Hematopoietic multipotent progenitor cell treated with erythropoietin and hydrocortisone succinate and interleukin-3 and kit ligand, for 15 days (in vitro differentiated cells): ENCODE results near the gene TTC32.
A peak's percentile ranks its signal among the peaks of the same experiment; 100 is the strongest.
"Not testable (repeated sequence)": the region's sequence is repeated elsewhere in the genome, so short reads cannot be mapped to it uniquely, and the experiment has no call there.

Experiments
- DNase-seq: peaks from one replicate; pipeline ENCODE4 v3.0.0-alpha.2; 2015; ENCODE audit warnings: low spot score

TTC32 gene

DNA sequence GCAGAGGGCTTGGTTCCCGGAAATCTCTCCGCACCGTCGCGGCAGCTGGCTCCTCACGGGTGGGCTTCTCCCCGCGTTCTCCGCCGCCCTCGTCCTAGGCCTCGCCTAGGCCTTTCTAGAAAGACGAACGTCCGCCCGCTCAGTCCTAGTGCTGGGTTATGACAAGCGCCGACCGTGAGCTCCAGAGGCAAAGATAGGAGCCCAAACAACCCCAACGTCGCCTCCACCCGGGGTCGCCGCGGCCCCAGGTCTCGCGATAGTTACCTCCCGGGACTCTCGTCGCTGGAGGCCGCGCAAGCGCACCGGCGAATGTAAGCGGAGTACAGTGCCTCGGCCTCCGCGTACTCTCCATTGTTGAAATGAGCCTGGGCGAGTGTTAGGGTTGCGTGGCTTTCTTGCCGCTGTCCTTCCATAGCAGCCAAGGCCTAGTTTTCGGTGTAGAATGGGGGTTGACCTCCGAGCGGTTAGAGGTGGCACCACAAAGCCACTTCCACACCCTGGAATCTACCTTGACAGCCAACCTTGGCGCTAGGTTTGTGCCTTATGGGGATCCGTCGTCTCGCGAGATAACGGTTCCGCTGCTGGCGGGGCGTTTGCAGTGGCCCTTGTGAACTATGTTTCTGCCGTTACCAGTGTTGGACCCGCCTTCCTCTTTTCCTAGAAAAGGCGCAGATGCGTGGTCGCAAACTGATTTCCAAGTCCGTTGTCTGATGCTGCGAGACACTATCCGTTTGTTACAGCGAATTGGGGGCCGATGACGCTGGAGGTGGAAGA lies at the start of gene TTC32:
TSS of gene TTC32 (minus strand) at position 542 of the 774 bp plus-strand sequence. CDS start at position 413, 129 bp downstream.
- peak; percentile 94 for DNase-seq

DNA sequence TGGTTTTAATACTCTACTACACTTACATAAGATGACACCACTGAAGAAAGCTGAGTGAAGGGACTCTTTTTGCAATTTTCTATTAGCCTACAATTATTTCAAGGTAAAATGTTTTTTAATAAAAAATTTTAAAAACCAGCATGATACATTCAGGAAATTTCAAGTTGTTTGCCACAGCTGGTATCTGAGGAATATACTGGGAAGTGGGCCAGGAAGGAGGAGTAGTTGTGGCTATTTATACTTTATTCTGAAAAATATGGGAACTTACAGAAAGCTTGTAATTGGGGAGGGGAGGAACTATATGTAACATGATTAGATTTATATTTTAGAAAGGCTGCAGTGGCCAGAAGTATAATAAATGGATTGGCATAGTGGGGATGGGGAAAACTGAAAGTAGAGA lies 47.3 kb upstream of the TTC32 start:
- DNase-seq = no peak

DNA sequence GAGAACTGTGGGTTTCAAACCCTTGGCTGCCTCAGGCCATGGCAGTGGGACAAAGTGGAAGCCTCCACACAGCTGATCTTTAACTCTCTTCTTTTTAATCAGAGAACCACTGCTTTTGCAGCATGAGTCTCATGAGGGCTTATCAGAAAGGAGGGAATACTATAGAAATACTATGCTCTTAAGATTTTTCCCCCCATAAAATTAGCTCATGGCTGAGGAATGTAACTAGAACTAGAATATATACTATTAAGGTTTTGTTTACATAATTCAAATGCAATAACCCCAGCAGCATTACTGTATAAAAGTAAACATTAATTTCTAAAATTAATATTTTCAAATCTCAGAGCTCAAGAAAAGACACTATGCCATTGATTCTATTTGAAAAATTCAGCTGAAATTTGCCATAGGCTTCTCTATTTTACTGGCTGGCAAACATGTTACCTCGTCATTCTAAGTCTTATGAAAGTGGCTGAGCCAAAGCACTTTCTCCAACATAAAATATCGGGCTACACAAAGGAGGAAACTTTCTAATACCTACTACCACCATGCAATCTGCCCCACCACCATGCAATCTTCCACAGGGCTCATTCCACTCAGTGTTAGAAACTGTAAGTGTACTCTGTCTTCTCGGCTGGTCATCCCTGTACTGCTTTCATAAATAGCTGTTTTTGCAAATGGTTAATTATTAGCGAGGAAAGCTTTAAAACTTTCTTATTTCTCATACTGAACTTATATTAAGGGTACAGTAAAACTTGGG lies 45.6 kb upstream of the TTC32 start:
- DNase-seq = no peak

DNA sequence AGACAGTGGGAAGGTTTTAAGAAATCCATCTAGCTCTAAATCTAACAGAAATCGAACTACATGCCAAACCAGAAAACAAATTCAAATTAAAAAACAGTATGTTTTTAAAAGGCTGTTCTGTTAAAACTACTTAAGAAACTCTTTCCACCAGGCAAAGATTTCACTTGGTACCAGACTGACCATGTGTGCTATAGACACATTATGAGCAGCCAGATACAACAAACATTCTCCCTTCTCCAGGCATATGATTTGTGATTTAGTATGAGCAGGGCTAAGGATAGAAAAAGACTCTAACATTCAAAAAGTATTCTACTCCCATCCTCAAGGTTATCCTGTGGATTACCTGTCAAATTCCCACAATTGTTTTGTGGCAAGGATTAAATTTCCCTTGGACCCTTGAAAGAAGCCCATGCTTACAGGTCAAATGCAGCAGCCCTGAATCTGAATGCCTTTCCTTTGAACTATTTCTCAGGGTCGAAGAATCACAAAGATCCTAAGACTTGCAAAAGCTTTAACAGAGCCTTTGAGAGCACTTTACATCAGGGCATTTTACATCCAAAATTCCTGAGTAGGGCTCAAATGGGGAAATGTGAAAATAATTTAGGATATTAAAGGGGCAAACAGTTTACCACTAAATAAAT lies 42.5 kb upstream of the TTC32 start:
- no peak for DNase-seq

DNA sequence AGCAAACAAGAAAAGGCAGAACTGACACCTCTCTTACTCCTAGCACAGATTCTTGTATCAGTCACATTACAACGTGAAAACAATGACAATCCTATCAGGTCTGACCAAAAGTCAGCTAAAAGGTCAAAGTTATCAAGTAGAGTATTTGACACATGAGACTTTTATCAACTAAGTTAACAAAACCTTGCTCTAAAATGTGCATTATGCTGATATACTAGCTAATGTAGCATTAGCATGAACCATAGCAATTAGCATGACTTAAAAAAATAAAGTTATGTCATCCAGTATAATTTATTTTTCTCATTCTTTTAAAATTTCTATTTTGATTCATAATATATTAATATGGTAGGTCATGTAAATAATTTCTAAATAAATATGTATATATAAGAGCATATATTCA lies 41.4 kb upstream of the TTC32 start:
- DNase-seq = no peak

DNA sequence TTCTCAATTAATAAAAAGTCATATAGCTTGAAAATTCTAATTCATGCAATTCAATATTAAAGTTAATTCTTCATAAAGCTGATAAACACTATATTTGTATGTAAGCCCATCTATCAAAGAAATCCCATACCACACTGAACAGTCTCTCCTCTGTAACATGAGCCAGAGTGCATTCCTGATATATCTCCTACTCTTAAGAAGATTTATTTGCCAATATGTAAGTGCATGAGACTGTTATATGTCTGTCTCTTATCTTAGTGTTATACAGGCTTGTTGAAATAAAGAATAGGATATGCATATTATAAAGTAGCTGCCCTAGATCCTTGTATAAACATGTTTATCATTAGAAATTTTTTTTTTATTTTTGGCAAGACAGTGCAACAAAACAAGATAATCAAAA lies 40.4 kb upstream of the TTC32 start:
- no peak for DNase-seq

DNA sequence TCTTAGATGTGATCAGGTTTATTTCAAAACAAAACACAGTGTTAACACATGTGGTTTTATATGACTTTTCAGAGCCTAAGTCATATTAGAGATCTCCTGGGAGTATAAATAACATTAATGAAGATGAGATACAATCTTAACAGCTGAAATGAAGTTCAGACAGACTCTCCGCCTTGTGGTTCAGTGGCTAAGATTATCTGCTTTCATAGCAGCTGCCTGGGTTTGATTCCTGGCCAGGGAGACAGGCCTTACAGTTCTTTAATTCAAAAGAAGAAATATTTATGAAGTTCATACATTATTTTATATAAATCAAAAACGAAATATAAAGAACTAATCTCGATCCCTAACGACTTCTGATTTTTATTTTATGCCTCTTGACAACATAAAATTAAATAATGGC lies 35.2 kb upstream of the TTC32 start:
- no peak for DNase-seq

DNA sequence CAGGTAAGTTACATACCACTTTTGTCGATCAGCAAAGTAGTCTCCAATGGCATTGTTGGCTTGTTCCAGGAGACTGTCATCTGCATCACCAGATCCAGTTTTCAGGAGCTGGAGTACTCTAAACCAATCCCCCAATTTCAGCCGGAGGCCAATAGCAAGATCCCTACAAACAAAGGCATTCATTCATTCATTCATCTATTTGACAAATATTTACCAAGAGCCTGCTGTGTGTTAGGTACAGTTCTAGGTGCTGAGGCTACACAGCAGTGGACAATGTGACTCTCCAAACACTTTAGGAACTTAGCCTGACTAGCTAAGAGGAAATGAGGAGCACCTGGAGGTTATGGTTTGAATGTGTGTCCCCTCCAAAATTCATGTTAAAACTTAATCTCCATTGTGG lies 34.4 kb upstream of the TTC32 start:
- DNase-seq = no peak

DNA sequence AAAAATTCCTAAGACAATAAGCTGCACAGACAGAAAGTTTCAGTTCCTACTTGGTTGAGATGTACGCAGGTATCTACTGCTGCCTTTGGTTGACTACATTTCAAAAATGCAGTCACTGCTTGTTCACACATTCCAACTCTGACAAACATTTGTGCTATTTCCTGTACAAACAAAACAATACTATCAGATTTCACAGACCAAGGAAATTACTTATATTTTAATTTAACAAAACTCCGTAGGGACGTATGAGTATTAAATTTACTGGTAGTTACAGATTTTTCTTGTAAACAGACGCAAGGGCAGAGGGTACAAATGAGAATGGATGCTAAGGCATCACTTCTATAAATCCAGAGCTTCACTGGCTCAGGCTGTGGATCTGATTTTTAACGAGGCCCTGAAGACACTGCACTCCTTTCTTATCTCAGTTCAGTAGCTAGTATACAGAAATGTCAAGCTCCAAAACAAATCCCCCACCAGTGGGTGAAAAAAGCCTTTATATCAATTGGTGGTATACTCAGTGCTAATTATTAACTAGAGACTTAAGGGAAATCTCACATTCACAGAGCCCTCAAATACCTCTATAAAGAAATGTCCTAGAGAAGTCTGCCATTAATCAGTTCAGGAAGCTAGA lies 31.7 kb upstream of the TTC32 start:
- no peak for DNase-seq

DNA sequence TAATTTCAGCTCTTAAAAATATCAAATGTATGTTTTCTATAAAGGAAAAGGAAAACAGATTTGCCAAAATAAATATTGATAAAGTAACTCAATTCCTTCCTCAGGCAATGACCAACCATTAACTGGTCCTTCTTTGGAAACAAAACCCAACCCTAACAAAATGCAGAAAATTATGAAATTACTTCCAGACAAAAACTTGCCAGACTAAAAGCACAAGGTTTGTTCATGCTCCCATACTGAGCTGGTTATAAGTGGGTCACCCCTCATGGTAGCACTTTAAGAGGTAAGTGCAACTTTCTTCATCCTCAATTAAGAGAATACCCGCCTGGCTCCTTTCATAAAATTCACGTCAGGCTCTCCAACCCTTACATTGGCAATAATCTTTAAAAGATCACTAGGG lies 31.1 kb upstream of the TTC32 start:
- no peak for DNase-seq

DNA sequence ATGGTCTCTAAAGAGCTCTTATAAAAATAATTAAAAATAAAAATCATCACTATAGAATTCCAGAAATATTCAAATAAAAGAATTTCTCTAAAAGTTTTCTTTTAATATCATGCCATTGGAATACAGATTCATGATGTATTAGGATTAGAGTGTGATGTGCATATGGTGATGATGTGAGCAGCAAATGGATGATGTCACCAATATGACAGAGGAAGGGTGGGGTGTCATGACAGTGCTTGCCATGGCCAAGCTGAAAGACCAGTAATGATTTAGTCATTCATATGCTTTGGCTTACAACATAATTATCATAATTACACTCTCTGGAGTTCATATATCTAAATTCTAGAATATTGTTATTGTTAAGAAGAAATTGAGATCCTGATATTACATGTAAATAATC lies 27.4 kb upstream of the TTC32 start:
- no peak for DNase-seq

DNA sequence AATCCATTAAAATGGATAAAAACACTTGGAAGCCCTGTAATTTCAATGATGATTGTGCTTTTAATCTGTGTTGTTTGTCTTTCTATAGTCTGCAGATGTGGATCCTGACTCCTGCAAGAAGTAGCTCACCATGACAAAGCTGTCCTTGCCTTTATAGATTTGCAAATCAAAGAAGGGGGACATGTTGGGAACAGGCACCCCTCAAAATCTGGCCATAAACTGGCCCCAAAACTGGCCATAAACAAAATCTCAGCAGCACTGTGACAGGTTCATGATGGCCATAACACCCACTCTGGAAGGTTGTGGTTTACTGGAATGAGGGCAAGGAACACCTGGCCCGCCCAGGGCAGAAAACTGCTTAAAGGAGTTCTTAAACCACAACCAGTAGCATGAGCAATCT lies 26.0 kb upstream of the TTC32 start:
- not testable (repeated sequence) for DNase-seq

DNA sequence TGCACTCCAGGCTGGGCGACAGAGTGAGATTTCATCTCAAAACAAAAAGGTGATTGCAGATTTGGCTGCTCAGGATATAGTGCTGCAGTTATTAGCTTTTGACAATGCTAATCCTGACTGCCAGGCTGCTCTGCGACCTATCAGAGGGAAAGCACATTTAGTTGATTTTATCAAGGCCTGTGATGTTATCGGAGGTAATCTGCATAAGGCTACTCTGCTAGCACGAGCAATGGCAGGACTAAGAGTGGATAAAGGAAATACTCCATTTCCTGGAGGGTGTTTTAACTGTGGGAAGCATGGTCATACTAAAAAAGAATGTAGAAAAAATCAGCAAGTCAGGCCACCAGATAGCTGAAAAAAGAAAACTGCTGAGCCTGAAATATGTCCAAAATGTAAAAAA lies 22.7 kb upstream of the TTC32 start:
- not testable (repeated sequence) for DNase-seq

DNA sequence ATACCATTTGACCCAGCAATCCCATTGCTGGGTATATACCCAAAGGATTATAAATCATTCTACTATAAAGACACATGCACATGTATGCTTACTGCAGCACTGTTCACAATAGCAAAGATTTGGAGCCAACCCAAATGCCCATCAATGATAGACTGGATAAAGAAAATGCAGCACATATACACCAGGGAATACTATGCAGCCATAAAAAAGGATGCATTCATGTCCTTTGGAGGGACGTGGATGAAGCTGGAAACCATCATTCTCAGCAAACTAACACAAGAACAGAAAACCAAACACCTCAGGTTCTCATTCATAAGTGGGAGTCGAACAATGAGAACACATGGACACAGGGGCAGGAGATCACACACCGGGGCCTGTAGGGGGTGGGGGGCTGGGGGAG lies 20.4 kb upstream of the TTC32 start:
- DNase-seq = not testable (repeated sequence)

DNA sequence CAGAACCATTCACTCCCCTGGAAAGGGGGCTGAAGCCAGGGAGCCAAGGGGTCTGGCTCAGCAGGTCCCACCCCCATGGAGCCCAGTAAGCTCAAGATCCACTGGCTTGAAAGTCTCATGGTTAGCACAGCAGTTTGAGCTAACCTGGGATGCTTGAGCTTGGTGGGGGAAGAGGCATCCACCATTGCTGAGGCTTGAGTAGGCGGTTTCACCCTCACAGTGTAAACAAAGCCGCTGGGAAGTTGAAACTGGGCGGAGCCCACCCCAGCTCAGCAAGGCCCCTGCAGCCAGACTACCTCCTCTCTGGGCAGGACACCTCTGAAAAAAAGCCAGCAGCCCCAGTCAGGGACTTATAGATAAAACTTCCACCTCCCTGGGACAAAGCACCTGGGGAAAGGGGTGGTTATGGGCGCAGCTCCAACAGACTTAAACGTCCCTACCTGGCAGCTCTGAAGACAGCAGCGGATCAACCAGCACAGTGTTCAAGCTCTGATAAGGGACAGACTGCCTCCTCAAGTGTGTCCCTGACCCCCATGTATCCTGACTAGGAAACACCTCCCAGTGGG lies 14.7 kb upstream of the TTC32 start:
- peak; percentile 14 for DNase-seq

DNA sequence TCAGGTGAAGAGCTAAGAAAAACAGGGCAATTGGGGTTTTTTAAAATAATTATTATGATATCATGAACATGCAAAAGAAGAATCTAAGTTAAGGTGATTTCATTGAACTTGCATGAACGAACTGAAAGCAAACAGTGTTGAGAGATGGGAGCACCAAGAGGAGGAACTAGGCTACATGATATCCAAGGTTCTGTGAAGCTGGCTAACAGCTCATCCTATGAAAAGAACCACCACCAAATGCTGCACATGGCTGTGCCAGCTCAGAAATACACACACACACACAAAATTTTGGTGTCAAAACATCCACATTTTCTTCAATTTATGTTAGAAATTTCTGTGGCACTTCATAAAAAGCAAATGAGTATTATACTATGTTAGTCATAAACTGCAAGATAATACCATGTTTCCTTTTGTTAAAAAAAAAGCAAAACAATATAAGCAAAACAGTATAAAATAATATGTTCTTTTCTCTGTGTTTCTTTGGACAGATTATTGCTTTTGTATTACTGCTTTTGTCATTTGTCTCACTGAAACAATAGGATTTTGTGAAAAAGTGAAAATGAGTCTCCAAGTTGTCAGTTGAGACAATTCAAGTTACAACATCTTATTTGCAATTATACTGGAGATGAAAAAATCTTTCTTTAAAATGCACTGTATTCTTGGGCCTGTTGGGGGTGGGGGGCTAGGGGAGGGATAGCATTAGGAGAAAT lies 12.6 kb upstream of the TTC32 start:
- DNase-seq = no peak

DNA sequence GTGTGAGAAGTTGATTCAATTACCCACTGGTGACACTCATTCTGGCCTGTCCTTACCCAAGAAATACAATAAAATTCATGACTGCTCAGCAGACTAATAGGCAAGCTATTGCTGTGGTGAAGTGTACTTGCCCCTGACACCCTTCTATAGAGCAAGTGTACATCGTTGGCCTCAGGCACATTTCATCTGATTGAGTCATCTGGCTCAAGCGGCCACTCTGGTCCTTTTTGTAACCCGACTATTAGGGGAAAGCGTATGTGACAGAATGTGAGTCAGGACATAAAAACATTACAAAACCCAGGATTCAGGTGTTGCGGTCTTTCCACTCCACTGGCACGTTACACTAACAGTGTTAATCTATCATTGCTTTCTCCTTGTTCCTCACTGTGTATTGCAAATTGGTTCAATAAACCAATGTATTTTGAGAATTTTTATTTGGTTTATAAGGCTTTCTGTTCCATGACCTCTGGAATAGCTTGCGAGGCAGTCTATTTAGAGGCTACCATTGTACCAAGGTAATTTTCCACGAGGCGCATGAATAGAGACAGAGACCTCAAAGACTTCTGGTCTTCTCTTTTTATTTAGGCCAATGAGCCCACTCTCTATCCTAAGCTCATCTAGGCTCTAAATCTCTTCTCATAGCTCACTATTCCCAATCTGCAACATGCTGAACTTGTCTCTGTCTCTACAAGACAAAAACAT lies 10.2 kb upstream of the TTC32 start:
- no peak for DNase-seq

DNA sequence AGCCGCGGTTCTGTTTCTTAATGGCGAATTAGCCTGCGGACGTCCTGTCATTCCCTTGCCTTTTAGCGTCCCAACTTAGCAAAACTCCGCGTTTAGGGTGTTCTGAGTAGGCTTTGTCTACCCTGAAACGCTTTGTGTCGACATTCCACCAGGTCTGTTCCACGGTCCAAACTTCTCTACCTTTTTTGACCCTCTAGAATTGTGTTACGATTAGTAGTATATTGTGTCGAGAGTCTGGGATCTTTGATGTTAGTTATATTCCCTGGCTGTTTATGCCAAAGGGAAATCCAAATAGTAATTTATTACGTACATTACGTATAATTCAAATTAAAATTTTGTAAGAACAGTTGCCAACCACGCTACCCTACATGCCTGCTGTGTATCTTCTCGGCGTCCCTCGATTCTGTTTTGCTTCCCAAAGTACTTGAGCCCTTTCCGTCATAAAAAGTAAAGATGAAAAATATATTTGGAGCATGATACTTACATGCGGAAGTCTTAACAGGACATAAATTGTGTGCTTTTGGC lies 495 bp upstream of the TTC32 start:
- DNase-seq = peak; percentile 40

DNA sequence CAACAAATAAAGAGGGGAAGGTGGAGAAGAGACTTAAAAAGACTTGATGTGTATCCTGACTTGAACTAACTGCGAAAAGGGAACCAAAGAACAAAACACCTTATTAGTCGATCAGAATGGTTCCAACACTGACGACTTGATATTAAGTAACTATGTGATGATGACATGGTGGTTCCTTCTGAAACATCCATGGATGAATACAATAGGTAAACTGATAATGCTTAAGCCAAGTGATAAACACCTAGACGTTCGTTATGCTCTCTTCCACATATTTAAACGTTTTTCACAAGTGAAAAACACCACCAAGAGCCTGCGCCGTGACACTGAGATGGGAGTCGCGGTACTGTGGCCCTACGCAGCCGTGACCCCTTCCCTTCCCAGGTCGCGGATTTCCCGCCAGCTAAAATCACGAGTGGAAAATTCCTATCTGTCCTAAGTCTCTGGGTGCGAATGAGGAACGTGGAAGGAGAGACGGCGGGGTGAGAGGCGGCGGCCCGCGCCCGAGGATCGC lies 797 bp downstream of the TTC32 start:
- DNase-seq = peak; percentile 38
